Liver (tissue), 9 donors: ENCODE data around the gene MAP3K4. TPM values are rescaled to one million over a fixed set of nuclear protein-coding genes. Genes with fewer than 3 reads are reported as not detected.

ENCODE experiments used
- DNase-seq: peaks from one replicate; pipeline ENCODE4 v3.0.0-alpha.2; 2017; ENCODE audit warnings: low spot score
- H3K27ac ChIP-seq, 2 donors: one replicate each; pipeline ENCODE4 v1.7.0; 2013; ENCODE audit warnings: inconsistent platforms in 2 of 2, low read length in 2 of 2, control low read depth in 1 of 2, low read depth in 1 of 2, mild to moderate bottlenecking in 1 of 2
- H3K27me3 ChIP-seq, 4 donors: one replicate each; pipeline versions ENCODE4 v1.6.1 to v1.7.0; 2013; ENCODE audit warnings: low read length in 3 of 4, inconsistent platforms in 1 of 4, mild to moderate bottlenecking in 1 of 4, moderate library complexity in 1 of 4; ENCODE audit not compliant: control insufficient read depth in 4 of 4, insufficient read depth in 4 of 4
- H3K36me3 ChIP-seq, 4 donors: one replicate each; pipeline versions ENCODE4 v1.6.1 to v1.7.0; 2013; ENCODE audit warnings: low read length in 3 of 4, mild to moderate bottlenecking in 3 of 4, low read depth in 1 of 4, moderate library complexity in 1 of 4; ENCODE audit not compliant: control insufficient read depth in 4 of 4, insufficient read depth in 3 of 4
- H3K4me1 ChIP-seq, 4 donors: one replicate each; pipeline versions ENCODE4 v1.6.1 to v1.7.0; 2013; ENCODE audit warnings: low read length in 3 of 4, mild to moderate bottlenecking in 3 of 4, moderate library complexity in 1 of 4; ENCODE audit not compliant: control insufficient read depth in 4 of 4, insufficient read depth in 4 of 4
- H3K4me3 ChIP-seq, 3 donors: one replicate each; pipeline versions ENCODE4 v1.6.1 to v1.7.0; 2013; ENCODE audit warnings: low read length in 3 of 3, control low read depth in 1 of 3, low read depth in 1 of 3, mild to moderate bottlenecking in 1 of 3
- H3K9ac ChIP-seq, 2 donors: one replicate each; pipeline ENCODE4 v1.7.0; 2013; ENCODE audit warnings: low read length in 2 of 2, mild to moderate bottlenecking in 2 of 2, moderate library complexity in 2 of 2, control low read depth in 1 of 2, low read depth in 1 of 2
- H3K9me3 ChIP-seq, 4 donors: one replicate each; pipeline versions ENCODE4 v1.6.1 to v1.7.0; 2013; ENCODE audit warnings: low read length in 3 of 4; ENCODE audit not compliant: control insufficient read depth in 4 of 4
- EGR1 ChIP-seq, 2 donors: IDR thresholded peaks; 2 replicates each; pipeline ENCODE4 v1.6.1; 2016 to 2018; ENCODE audit warnings: antibody characterized with exemption in 2 of 2, low read depth in 2 of 2
- FOXA1 ChIP-seq: IDR thresholded peaks from 2 replicates; pipeline ENCODE4 v1.6.1; 2016; ENCODE audit warnings: antibody characterized with exemption
- FOXA2 ChIP-seq: IDR thresholded peaks from 2 replicates; pipeline ENCODE4 v1.6.1; 2016; ENCODE audit warnings: antibody characterized with exemption
- GABPA ChIP-seq, 2 donors: IDR thresholded peaks in 1 of 2; conservative IDR thresholded peaks in 1 of 2; 2 replicates each; pipeline ENCODE4 v1.6.1; 2016; ENCODE audit warnings: antibody characterized with exemption in 2 of 2, mild to moderate bottlenecking in 1 of 2, moderate library complexity in 1 of 2
- HNF4A ChIP-seq, 2 donors: conservative IDR thresholded peaks; 2 replicates each; pipeline ENCODE4 v1.6.1; 2016; ENCODE audit warnings: antibody characterized with exemption in 2 of 2, mild to moderate bottlenecking in 2 of 2
- HNF4G ChIP-seq: IDR thresholded peaks from 2 replicates; pipeline ENCODE4 v1.6.1; 2016; ENCODE audit warnings: antibody characterized with exemption
- JUND ChIP-seq, 2 donors: IDR thresholded peaks; 2 replicates each; pipeline ENCODE4 v1.6.1; 2016; ENCODE audit warnings: antibody characterized with exemption in 2 of 2
- NR2F2 ChIP-seq: IDR thresholded peaks from 2 replicates; pipeline ENCODE4 v1.6.1; 2016; ENCODE audit warnings: antibody characterized with exemption
- RAD21 ChIP-seq, 2 donors: IDR thresholded peaks; 2 replicates each; pipeline ENCODE4 v1.6.1; 2016; ENCODE audit warnings: antibody characterized with exemption in 2 of 2, mild to moderate bottlenecking in 2 of 2
- RXRA ChIP-seq, 2 donors: IDR thresholded peaks; 2 replicates each; pipeline ENCODE4 v1.6.1; 2017 to 2018; ENCODE audit warnings: antibody characterized with exemption in 2 of 2, mild to moderate bottlenecking in 1 of 2
- SP1 ChIP-seq: IDR thresholded peaks from 2 replicates; pipeline ENCODE4 v1.6.1; 2018; ENCODE audit warnings: antibody characterized with exemption, mild to moderate bottlenecking
- TAF1 ChIP-seq: conservative IDR thresholded peaks from 2 replicates; pipeline ENCODE4 v1.6.1; 2016; ENCODE audit warnings: antibody characterized with exemption, mild to moderate bottlenecking
- YY1 ChIP-seq: IDR thresholded peaks from 2 replicates; pipeline ENCODE4 v1.6.1; 2016; ENCODE audit warnings: antibody characterized with exemption, mild to moderate bottlenecking
- WGBS: extraction: QIAGEN DNeasy Blood & Tissue Kit; methylation state at CpG from one replicate; pipeline ENCODE4 v1.1.7; 2013; 5-methylcytosine and 5-hydroxymethylcytosine counted together
- polyA plus RNA-seq, 2 donors: library from polyadenylated mRNA; stranded (reverse) in 1 of 2; unstranded in 1 of 2; fragments of 200-250 nt in 1 of 2; fragments of >200 nt in 1 of 2; fragmentation: Nextera tagmentation in 1 of 2; extraction: Ambion mirVana in 1 of 2; gene quantifications; one replicate each; pipeline versions ENCODE4 v1.2.1 to v1.2.3, GENCODE V29; 2013 to 2015
- total RNA-seq, 2 donors: library from RNA; depleted of rRNA; stranded (reverse); fragments of >200 nt; gene quantifications; one replicate each; pipeline ENCODE4 v1.2.3, GENCODE V29; 2014
- TF ChIP-seq, protein P1 (sequence below): IDR thresholded peaks from 2 replicates; pipeline ENCODE4 v1.6.1; 2016; ENCODE audit warnings: antibody characterized with exemption
- TF ChIP-seq, protein P2 (sequence below): fragments of 150-350 bp; IDR thresholded peaks from 2 replicates; pipeline ENCODE4 v1.5.1; 2017; ENCODE audit warnings: improper control_type of control experiment, low read depth, low read length; ENCODE audit not compliant: missing input control
- TF ChIP-seq, protein P3 (sequence below): IDR thresholded peaks from 2 replicates; pipeline ENCODE4 v1.6.1; 2016; ENCODE audit warnings: antibody characterized with exemption
- TF ChIP-seq, protein P4 (sequence below): IDR thresholded peaks from 2 replicates; pipeline ENCODE4 v1.6.1; 2016; ENCODE audit warnings: antibody characterized with exemption, mild to moderate bottlenecking
- donor health status: healthy.
- donor health status: healthy.
- donor health status: healthy.
- donor health status: healthy.
- donor health status: healthy.

MAP3K4 gene
- total and polyA plus RNA-seq, 4 donors, result 4.3 to 20.0 (median 11.7) TPM

DNA sequence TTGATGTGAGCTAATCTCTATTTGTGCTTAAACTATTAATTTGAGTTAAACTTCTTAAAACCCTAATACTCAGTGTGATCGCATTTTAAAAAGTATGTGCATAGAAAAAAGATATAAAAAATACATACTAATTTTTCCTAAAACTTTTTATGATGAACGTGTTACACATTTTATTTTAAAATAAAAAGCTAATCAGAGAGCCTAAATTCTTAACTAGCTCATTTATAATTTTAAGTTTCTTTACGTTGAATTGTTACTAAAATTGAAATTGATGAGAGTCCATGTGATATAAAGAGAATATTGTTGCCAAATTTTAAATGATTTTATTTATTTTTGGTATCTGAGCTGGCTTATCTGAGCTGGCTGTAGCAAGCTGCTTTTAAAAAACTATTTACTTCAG, 6.6 kb downstream of the MAP3K4 start:
- Histone ChIP-seq H3K4me3 (no peak overlapping the region), H3K27ac (no peak overlapping the region), H3K4me1 (peaks cover 0 to 17% (median 9%) of the 10 kb centered on the region in 4 donors), H3K36me3 (no peaks in the 10 kb centered on the region), H3K27me3 (no peaks in the 10 kb centered on the region), H3K9me3 (no peaks in the 10 kb centered on the region), H3K9ac (no peak overlapping the region)
- 91% methylated on average over 3 of the region's 3 CpGs for WGBS
- TF ChIP-seq HNF4A (conservative IDR thresholded peaks at IDR 0.05) (no peak), JUND (IDR thresholded peaks at IDR 0.05) (no peak), FOXA2 (no peak), FOXA1 (no peak), RAD21 (IDR thresholded peaks at IDR 0.05) (no peak), TAF1 (no peak), NR2F2 (no peak), RXRA (IDR thresholded peaks at IDR 0.05) (no peak), EGR1 (IDR thresholded peaks at IDR 0.05; ENCODE audit: low read depth in 2 of 2) (no peak), HNF4G (no peak), SP1 (no peak)
- TF ChIP-seq, protein P1, sequence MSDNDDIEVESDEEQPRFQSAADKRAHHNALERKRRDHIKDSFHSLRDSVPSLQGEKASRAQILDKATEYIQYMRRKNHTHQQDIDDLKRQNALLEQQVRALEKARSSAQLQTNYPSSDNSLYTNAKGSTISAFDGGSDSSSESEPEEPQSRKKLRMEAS, result no peak
- TF ChIP-seq, protein P2, sequence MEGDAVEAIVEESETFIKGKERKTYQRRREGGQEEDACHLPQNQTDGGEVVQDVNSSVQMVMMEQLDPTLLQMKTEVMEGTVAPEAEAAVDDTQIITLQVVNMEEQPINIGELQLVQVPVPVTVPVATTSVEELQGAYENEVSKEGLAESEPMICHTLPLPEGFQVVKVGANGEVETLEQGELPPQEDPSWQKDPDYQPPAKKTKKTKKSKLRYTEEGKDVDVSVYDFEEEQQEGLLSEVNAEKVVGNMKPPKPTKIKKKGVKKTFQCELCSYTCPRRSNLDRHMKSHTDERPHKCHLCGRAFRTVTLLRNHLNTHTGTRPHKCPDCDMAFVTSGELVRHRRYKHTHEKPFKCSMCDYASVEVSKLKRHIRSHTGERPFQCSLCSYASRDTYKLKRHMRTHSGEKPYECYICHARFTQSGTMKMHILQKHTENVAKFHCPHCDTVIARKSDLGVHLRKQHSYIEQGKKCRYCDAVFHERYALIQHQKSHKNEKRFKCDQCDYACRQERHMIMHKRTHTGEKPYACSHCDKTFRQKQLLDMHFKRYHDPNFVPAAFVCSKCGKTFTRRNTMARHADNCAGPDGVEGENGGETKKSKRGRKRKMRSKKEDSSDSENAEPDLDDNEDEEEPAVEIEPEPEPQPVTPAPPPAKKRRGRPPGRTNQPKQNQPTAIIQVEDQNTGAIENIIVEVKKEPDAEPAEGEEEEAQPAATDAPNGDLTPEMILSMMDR, result no peak
- TF ChIP-seq, protein P3, sequence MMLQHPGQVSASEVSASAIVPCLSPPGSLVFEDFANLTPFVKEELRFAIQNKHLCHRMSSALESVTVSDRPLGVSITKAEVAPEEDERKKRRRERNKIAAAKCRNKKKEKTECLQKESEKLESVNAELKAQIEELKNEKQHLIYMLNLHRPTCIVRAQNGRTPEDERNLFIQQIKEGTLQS, result no peak
- no peak for DNase-seq

DNA sequence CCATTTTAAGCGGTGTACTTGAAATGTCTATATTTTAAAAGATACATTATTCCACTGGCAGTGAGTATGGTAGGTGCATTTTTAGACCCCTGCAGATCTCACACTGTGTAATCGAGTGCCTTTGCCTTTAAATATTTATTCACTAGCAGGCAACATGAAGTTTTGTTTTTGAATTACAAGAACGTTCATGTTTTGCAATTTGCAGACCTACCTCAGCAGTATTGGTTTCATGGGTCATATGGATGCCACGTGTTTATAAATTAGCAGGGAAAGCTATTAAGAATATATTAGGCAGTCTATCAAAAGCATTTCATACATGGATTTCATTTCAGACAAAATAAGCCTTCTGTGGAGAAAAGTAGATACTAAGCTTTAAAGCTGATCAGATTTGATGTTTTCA, 7.2 kb downstream of the MAP3K4 start:
- TF ChIP-seq NR2F2 (no peak), EGR1 (IDR thresholded peaks at IDR 0.05; ENCODE audit: low read depth in 2 of 2) (no peak), HNF4A (conservative IDR thresholded peaks at IDR 0.05) (no peak), RAD21 (IDR thresholded peaks at IDR 0.05) (no peak), YY1 (no peak), FOXA2 (no peak), JUND (IDR thresholded peaks at IDR 0.05) (no peak), GABPA (IDR thresholded peaks at IDR 0.05 in 1 of 2, conservative IDR thresholded peaks at IDR 0.05 in 1 of 2) (no peak)
- TF ChIP-seq, protein P1, result no peak
- TF ChIP-seq, protein P4, sequence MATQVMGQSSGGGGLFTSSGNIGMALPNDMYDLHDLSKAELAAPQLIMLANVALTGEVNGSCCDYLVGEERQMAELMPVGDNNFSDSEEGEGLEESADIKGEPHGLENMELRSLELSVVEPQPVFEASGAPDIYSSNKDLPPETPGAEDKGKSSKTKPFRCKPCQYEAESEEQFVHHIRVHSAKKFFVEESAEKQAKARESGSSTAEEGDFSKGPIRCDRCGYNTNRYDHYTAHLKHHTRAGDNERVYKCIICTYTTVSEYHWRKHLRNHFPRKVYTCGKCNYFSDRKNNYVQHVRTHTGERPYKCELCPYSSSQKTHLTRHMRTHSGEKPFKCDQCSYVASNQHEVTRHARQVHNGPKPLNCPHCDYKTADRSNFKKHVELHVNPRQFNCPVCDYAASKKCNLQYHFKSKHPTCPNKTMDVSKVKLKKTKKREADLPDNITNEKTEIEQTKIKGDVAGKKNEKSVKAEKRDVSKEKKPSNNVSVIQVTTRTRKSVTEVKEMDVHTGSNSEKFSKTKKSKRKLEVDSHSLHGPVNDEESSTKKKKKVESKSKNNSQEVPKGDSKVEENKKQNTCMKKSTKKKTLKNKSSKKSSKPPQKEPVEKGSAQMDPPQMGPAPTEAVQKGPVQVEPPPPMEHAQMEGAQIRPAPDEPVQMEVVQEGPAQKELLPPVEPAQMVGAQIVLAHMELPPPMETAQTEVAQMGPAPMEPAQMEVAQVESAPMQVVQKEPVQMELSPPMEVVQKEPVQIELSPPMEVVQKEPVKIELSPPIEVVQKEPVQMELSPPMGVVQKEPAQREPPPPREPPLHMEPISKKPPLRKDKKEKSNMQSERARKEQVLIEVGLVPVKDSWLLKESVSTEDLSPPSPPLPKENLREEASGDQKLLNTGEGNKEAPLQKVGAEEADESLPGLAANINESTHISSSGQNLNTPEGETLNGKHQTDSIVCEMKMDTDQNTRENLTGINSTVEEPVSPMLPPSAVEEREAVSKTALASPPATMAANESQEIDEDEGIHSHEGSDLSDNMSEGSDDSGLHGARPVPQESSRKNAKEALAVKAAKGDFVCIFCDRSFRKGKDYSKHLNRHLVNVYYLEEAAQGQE, result no peak
- TF ChIP-seq, protein P3, result no peak
- TF ChIP-seq, protein P2, result no peak
- DNase-seq, result no peak
- H3K27ac ChIP-seq, result no peak overlapping the region
- peaks cover 0 to 17% (median 7%) of the 10 kb centered on the region in 4 donors for H3K4me1 ChIP-seq
- no peaks in the 10 kb centered on the region for H3K27me3 ChIP-seq
- no peaks in the 10 kb centered on the region for H3K9me3 ChIP-seq
- no peak overlapping the region for H3K9ac ChIP-seq
- H3K4me3 ChIP-seq, result no peak overlapping the region
- H3K36me3 ChIP-seq, result no peaks in the 10 kb centered on the region
- WGBS, result 70% methylated on average over 4 of the region's 4 CpGs
